22Rv1 (cell line): Measurements from ENCODE around the gene CDC25B.

Source experiments
- H3K27ac ChIP-seq: fragments of 450-650 bp; 2 replicates; pipeline ENCODE4 v1.5.1; 2017
- CTCF ChIP-seq: fragments of 450-650 bp; IDR thresholded peaks from 2 replicates; pipeline ENCODE4 v1.5.1; 2017; ENCODE audit warnings: mild to moderate bottlenecking
- ZFX ChIP-seq: fragments of 450-650 bp; IDR thresholded peaks from 2 replicates; pipeline ENCODE4 v1.6.1; 2017; ENCODE audit warnings: antibody characterized with exemption, borderline replicate concordance

CDC25B gene

GRCh38 chr20:3757268-3757667 lies 38.8 kb upstream of the CDC25B start:
- TF ChIP-seq ZFX (no peak), CTCF (no peak)
- H3K27ac ChIP-seq: no peak overlapping the region

GRCh38 chr20:3758566-3758965 lies 37.5 kb upstream of the CDC25B start:
- H3K27ac ChIP-seq: no peak overlapping the region
- TF ChIP-seq CTCF (no peak), ZFX (no peak)

GRCh38 chr20:3759316-3759823 lies 36.7 kb upstream of the CDC25B start:
- TF ChIP-seq CTCF (no peak), ZFX (no peak)
- no peak overlapping the region for H3K27ac ChIP-seq

GRCh38 chr20:3759884-3760283 lies 36.2 kb upstream of the CDC25B start:
- TF ChIP-seq CTCF (no peak), ZFX (no peak)
- no peak overlapping the region for H3K27ac ChIP-seq

GRCh38 chr20:3760655-3761348 lies 35.3 kb upstream of the CDC25B start:
- TF ChIP-seq CTCF (no peak), ZFX (no peak)
- H3K27ac ChIP-seq: no peak overlapping the region

- TF ChIP-seq CTCF: no peak
- no peak for TF ChIP-seq ZFX
- H3K27ac ChIP-seq: no peak overlapping the region
Measured at GRCh38 chr20:3763671-3764601, 32.2 kb upstream of the CDC25B start.

GRCh38 chr20:3764659-3765058 lies 31.5 kb upstream of the CDC25B start:
- TF ChIP-seq ZFX (no peak), CTCF (no peak)
- no peak overlapping the region for H3K27ac ChIP-seq
